ENCODE results near the gene KCNN1.

DNA sequence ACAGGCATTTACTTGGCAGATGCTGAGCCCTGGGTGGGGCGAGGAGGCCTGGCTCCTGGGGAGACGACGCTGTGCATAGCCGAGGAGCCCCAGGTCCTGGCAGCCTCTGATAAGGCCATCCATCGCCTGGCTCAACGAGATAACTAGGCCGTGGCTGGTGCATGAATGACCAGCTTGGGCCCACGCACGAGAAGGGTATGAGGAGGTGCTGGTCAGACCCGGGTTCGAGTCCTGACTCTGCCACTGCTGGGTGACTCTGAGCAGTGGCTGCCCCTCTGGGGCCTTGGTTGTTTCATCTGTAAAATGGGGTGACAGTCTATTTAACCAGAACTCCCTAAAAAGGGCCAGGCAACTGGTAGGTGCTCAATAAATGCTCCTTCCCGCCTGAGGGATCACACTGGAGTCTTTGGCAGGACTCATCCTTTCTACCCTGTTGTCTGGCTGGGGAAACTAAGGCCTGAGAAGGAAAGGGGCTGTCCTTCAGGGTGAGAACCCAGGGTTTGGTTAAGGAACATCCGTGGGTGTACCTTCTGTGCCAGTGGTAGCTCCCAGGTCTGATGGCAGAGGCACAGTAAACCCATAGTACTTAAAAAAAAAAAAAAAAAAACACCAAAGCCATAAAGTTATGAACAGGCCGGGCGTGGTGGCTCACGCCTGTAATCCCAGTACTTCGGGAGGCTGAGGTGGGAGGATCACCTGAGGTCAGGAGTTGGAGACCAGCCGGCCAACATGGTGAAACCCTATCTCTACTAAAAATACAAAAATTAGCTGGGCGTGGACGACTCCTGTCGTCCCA, 33.0 kb downstream of the KCNN1 start:
- TF ChIP-seq, protein P1, sequence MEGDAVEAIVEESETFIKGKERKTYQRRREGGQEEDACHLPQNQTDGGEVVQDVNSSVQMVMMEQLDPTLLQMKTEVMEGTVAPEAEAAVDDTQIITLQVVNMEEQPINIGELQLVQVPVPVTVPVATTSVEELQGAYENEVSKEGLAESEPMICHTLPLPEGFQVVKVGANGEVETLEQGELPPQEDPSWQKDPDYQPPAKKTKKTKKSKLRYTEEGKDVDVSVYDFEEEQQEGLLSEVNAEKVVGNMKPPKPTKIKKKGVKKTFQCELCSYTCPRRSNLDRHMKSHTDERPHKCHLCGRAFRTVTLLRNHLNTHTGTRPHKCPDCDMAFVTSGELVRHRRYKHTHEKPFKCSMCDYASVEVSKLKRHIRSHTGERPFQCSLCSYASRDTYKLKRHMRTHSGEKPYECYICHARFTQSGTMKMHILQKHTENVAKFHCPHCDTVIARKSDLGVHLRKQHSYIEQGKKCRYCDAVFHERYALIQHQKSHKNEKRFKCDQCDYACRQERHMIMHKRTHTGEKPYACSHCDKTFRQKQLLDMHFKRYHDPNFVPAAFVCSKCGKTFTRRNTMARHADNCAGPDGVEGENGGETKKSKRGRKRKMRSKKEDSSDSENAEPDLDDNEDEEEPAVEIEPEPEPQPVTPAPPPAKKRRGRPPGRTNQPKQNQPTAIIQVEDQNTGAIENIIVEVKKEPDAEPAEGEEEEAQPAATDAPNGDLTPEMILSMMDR (IDR thresholded peaks at IDR 0.05): no peak
- TF ChIP-seq POLR2A (IDR thresholded peaks at IDR 0.05): no peak

Data from thyroid gland (tissue), 4 donors.